HCT116 (cell line): ENCODE measurements around the gene WDR26. TPM values are rescaled to one million over a fixed set of nuclear protein-coding genes. Genes with fewer than 3 reads are reported as not detected.

Experiments
- ATAC-seq: fragments of 200-7000 bp; cut with Tn5 transposase; 2 replicates; pipeline ENCODE4 v1.9.1; 2020; ENCODE audit warnings: mild to moderate bottlenecking, moderate library complexity
- BruUV-seq: library from RNA; stranded (reverse); fragments of 400-500 nt; replicated peaks from 2 replicates; lab custom pipeline; 2021; lab: Mats Ljungman, UMichigan
- CTCF ChIA-PET: fragments of 300-600 bp; sonication (Branson Sonifier 250); formaldehyde crosslinking; loops from one replicate; lab custom pipeline; 2021; ENCODE audit warnings: antibody characterized with exemption; lab: Charles Lee
- POLR2A ChIA-PET: fragments of 300-600, 350-600 bp; sonication (Branson Sonifier 250); formaldehyde crosslinking; loops from one replicate; lab custom pipeline; 2021; ENCODE audit warnings: antibody characterized with exemption; lab: Charles Lee
- RAD21 ChIA-PET, 2 experiments: fragments of 300-600 bp; sonication (Branson Sonifier 250); formaldehyde crosslinking; loops; one replicate each; lab custom pipeline; 2023; ENCODE audit warnings: low total read pairs in 2 of 2; ENCODE audit not compliant: uncharacterized antibody in 2 of 2, unreplicated experiment in 2 of 2, low non-redundant PET in 1 of 2; lab: Charles Lee
- DNase-seq: peaks from one replicate; pipeline ENCODE4 v3.0.0-alpha.2; 2010; ENCODE audit warnings: low read depth, low spot score
- H2AFZ ChIP-seq: fragments of 200-600 bp; shearing (Covaris generic), sonication (generic); 2 replicates; pipeline ENCODE4 v1.6.1; 2017; ENCODE audit warnings: low read depth, mixed run types, mixed read lengths, antibody characterized with exemption, low read length; ENCODE audit not compliant: poor library complexity, severe bottlenecking
- H3K27ac ChIP-seq: 2 replicates; pipeline ENCODE4 v1.5.1; 2012; ENCODE audit warnings: low read depth, low read length
- H3K27me3 ChIP-seq: fragments of 200-600 bp; sonication (generic); 2 replicates; pipeline ENCODE4 v1.6.1; 2016; ENCODE audit warnings: mixed run types, low read length, mixed read lengths; ENCODE audit not compliant: insufficient read depth
- H3K36me3 ChIP-seq, 2 experiments: fragments of 200-500 bp in 1 of 2; fragments of 200-600 bp in 1 of 2; sonication (Bioruptor generic) in 1 of 2; sonication (generic) in 1 of 2; 2 replicates each; pipeline versions ENCODE4 v1.5.1 to v1.6.1; 2014 to 2016; ENCODE audit warnings: low read length in 2 of 2, inconsistent platforms in 1 of 2, mixed read lengths in 1 of 2, mixed run types in 1 of 2; ENCODE audit not compliant: insufficient read depth in 2 of 2, control insufficient read depth in 1 of 2
- H3K4me1 ChIP-seq, 2 experiments: fragments of 200-600 bp in 1 of 2; sonication (generic) in 1 of 2; 2 replicates each; pipeline versions ENCODE4 v1.5.1 to v1.6.1; 2012 to 2017; ENCODE audit warnings: low read length in 2 of 2, inconsistent platforms in 1 of 2, mild to moderate bottlenecking in 1 of 2, mixed read lengths in 1 of 2, mixed run types in 1 of 2, moderate library complexity in 1 of 2; ENCODE audit not compliant: insufficient read depth in 2 of 2, control insufficient read depth in 1 of 2
- H3K4me2 ChIP-seq: fragments of 200-600 bp; sonication (generic); 2 replicates; pipeline ENCODE4 v1.6.1; 2017; ENCODE audit warnings: mixed run types, low read length, mixed read lengths
- H3K4me3 ChIP-seq, 2 experiments: fragments of 200-600 bp in 1 of 2; sonication (generic) in 1 of 2; replicated peaks in 1 of 2; 2 replicates each; pipeline ENCODE4 v1.5.1; 2011 to 2016; ENCODE audit warnings: low read length in 2 of 2, control low read depth in 1 of 2, low read depth in 1 of 2, mild to moderate bottlenecking in 1 of 2, mixed read lengths in 1 of 2, mixed run types in 1 of 2
- H3K79me2 ChIP-seq: fragments of 200-600 bp; sonication (generic); 2 replicates; pipeline ENCODE4 v1.6.1; 2017; ENCODE audit warnings: mild to moderate bottlenecking, mixed run types, low read length, moderate library complexity, mixed read lengths; ENCODE audit not compliant: insufficient read depth
- H3K9ac ChIP-seq: fragments of 200-600 bp; sonication (generic); 2 replicates; pipeline ENCODE4 v1.6.1; 2016; ENCODE audit warnings: low read length, mixed read lengths
- H3K9me2 ChIP-seq: fragments of 200-600 bp; sonication (generic), shearing (Covaris generic); 2 replicates; pipeline ENCODE4 v1.6.1; 2017; ENCODE audit warnings: mixed run types, mild to moderate bottlenecking, moderate library complexity; ENCODE audit not compliant: insufficient read depth
- H3K9me3 ChIP-seq, 2 experiments: fragments of 200-500 bp in 1 of 2; fragments of 200-600 bp in 1 of 2; sonication (Bioruptor generic) in 1 of 2; sonication (generic) in 1 of 2; 2 replicates each; pipeline ENCODE4 v1.6.1; 2014 to 2017; ENCODE audit warnings: low read length in 2 of 2, mixed read lengths in 2 of 2, inconsistent platforms in 1 of 2, low read depth in 1 of 2, mild to moderate bottlenecking in 1 of 2, mixed run types in 1 of 2, moderate library complexity in 1 of 2; ENCODE audit not compliant: control insufficient read depth in 1 of 2, insufficient read depth in 1 of 2
- H4K20me1 ChIP-seq: fragments of 200-600 bp; sonication (generic), shearing (Covaris generic); 2 replicates; pipeline ENCODE4 v1.6.1; 2017; ENCODE audit warnings: mixed run types, mild to moderate bottlenecking, moderate library complexity; ENCODE audit not compliant: insufficient read depth
- JUND ChIP-seq: IDR thresholded peaks from 2 replicates; pipeline ENCODE4 v1.6.1; 2012
- POLR2AphosphoS5 ChIP-seq: IDR thresholded peaks from 2 replicates; pipeline ENCODE4 v1.6.1; 2011; ENCODE audit warnings: mild to moderate bottlenecking, low read depth, low read length, moderate library complexity
- RAD21 ChIP-seq: IDR thresholded peaks from 2 replicates; pipeline ENCODE4 v1.6.1; 2012; ENCODE audit warnings: low read depth, mild to moderate bottlenecking
- SIN3A ChIP-seq: IDR thresholded peaks from 2 replicates; pipeline ENCODE4 v1.6.1; 2012; ENCODE audit warnings: low read depth
- SRF ChIP-seq: IDR thresholded peaks from 2 replicates; pipeline ENCODE4 v1.6.1; 2012; ENCODE audit warnings: low read depth
- ZNF274 ChIP-seq: fragments of 200-500 bp; sonication (Bioruptor generic); IDR thresholded peaks from 2 replicates; pipeline ENCODE4 v1.6.1; 2014; ENCODE audit warnings: mild to moderate bottlenecking, low read depth, low read length, inconsistent platforms
- intact Hi-C: fragments of 100-400 bp; cut with micrococcal nuclease; formaldehyde crosslinking; loops from 2 replicates; pipeline ENCODE4 v1.10.0; 2022
- total RNA-seq: library from RNA; stranded (reverse); gene quantifications from one replicate; pipeline ENCODE4 v1.2.1, GENCODE V29; 2021; ENCODE audit not compliant: unreplicated experiment
- TF ChIP-seq, protein P1 (sequence below), 3 experiments: fragments of 200-600 bp in 1 of 3; sonication (generic) in 1 of 3; IDR thresholded peaks in 2 of 3; conservative IDR thresholded peaks in 1 of 3; 2 replicates each; pipeline ENCODE4 v1.5.1; 2012 to 2017; ENCODE audit warnings: low read depth in 2 of 3, low read length in 2 of 3, antibody characterized with exemption in 1 of 3, borderline replicate concordance in 1 of 3, control low read depth in 1 of 3, mild to moderate bottlenecking in 1 of 3, mixed read lengths in 1 of 3, mixed run types in 1 of 3, moderate library complexity in 1 of 3; ENCODE audit not compliant: insufficient read depth in 1 of 3

WDR26 gene
- total RNA-seq, 1 experiment from 2014 or later = 57.2 TPM

DNA sequence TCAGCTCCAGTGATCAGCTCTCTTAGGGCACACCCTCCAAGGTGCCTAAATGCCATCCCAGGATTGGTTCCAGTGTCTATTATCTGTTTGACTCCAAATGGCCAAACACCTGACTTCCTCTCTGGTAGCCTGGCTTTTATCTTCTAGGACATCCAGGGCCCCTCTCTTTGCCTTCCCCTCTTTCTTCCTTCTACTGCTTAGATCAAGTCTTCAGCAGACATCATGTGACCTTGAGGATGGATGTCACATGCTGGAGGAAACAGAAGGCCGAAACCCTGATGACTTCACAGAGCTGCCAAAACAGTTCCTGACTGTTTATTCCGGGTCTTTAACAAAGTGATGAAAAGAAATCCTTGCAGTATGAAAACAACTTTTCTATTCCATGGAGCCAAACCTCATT lies 24.4 kb upstream of the WDR26 start:
- intact Hi-C loops = loop anchor here (5.0 kb wide), 1 partner anchor 762 kb away; no protein-coding TSS in a partner anchor
- Histone ChIP-seq H3K27me3 (no peaks in the 10 kb centered on the region), H3K9me2 (no peaks in the 10 kb centered on the region), H3K4me2 (no peak overlapping the region), H3K4me3 (no peak overlapping the region), H3K9me3 (no peaks in the 10 kb centered on the region), H4K20me1 (no peaks in the 10 kb centered on the region), H3K36me3 (no peaks in the 10 kb centered on the region), H3K4me1 (peaks cover 7 to 24% of the 10 kb centered on the region in 2 experiments; a peak in 3 of 4 replicates), H2AFZ (no peak overlapping the region), H3K9ac (no peak overlapping the region), H3K79me2 (no peaks in the 10 kb centered on the region), H3K27ac (no peak overlapping the region)
- no peak for DNase-seq
- no TSS peak for BruUV-seq
- POLR2A ChIA-PET = no interaction called here
- CTCF ChIA-PET = no interaction called here
- RAD21 ChIA-PET = no interaction called here
- ATAC-seq = no peak
- TF ChIP-seq, protein P1, sequence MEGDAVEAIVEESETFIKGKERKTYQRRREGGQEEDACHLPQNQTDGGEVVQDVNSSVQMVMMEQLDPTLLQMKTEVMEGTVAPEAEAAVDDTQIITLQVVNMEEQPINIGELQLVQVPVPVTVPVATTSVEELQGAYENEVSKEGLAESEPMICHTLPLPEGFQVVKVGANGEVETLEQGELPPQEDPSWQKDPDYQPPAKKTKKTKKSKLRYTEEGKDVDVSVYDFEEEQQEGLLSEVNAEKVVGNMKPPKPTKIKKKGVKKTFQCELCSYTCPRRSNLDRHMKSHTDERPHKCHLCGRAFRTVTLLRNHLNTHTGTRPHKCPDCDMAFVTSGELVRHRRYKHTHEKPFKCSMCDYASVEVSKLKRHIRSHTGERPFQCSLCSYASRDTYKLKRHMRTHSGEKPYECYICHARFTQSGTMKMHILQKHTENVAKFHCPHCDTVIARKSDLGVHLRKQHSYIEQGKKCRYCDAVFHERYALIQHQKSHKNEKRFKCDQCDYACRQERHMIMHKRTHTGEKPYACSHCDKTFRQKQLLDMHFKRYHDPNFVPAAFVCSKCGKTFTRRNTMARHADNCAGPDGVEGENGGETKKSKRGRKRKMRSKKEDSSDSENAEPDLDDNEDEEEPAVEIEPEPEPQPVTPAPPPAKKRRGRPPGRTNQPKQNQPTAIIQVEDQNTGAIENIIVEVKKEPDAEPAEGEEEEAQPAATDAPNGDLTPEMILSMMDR (IDR thresholded peaks at IDR 0.05 in 2 of 3, conservative IDR thresholded peaks at IDR 0.05 in 1 of 3; ENCODE audit: borderline replicate concordance in 1 of 3, insufficient read depth in 1 of 3, low read depth in 2 of 3, low read length in 2 of 3) = no peak
- TF ChIP-seq ZNF274 = no peak
- no peak for TF ChIP-seq SIN3A

GRCh38 chr1:224458296-224458695 lies 23.7 kb upstream of the WDR26 start:
- no peak for TF ChIP-seq POLR2AphosphoS5
- TF ChIP-seq SRF = no peak
- TF ChIP-seq JUND = no peak
- TF ChIP-seq, protein P1 (IDR thresholded peaks at IDR 0.05 in 2 of 3, conservative IDR thresholded peaks at IDR 0.05 in 1 of 3; ENCODE audit: borderline replicate concordance in 1 of 3, insufficient read depth in 1 of 3, low read depth in 2 of 3, low read length in 2 of 3) = no peak
- TF ChIP-seq RAD21 = no peak
- TF ChIP-seq ZNF274 = no peak
- H3K79me2 ChIP-seq = no peaks in the 10 kb centered on the region
- no peak overlapping the region for H3K4me3 ChIP-seq
- H4K20me1 ChIP-seq = no peaks in the 10 kb centered on the region
- H2AFZ ChIP-seq = no peak overlapping the region
- ChIA-PET CTCF (interaction anchor here (1.1 to 2.6 kb wide), 4 partner anchors 11 to 464 kb away, joined by 3 to 20 read pairs (median 3); no protein-coding TSS in a partner anchor), RAD21 (no interaction called here), POLR2A (no interaction called here)
- H3K4me2 ChIP-seq = no peak overlapping the region
- no peaks in the 10 kb centered on the region for H3K27me3 ChIP-seq
- intact Hi-C loops = loop anchor here (5.0 kb wide), 1 partner anchor 761 kb away; no protein-coding TSS in a partner anchor
- BruUV-seq = no TSS peak
- no peaks in the 10 kb centered on the region for H3K9me3 ChIP-seq
- DNase-seq (no peak), ATAC-seq (no peak)
- no peak overlapping the region for H3K27ac ChIP-seq
- no peaks in the 10 kb centered on the region for H3K36me3 ChIP-seq
- H3K4me1 ChIP-seq = peaks cover 7 to 26% of the 10 kb centered on the region in 2 experiments; a peak in 3 of 4 replicates
- no peaks in the 10 kb centered on the region for H3K9me2 ChIP-seq
- no peak overlapping the region for H3K9ac ChIP-seq
